HG02852 (cell line): ENCODE measurements around the gene SLCO2A1.

Experiments
- ATAC-seq: cut with Tn5 transposase; IDR thresholded peaks from one replicate; pipeline ENCODE4 v1.9.1; 2021; ENCODE audit warnings: mild to moderate bottlenecking, moderate library complexity; ENCODE audit not compliant: unreplicated experiment

The SLCO2A1 gene

GRCh38 chr3:134061401-134061800 is 31.7 kb upstream of the SLCO2A1 start:
- no peak for ATAC-seq

- ATAC-seq: no peak
Observed at GRCh38 chr3:134060561-134061385, 31.0 kb upstream of the SLCO2A1 start.

GRCh38 chr3:134059671-134060560 is 30.2 kb upstream of the SLCO2A1 start:
- ATAC-seq: no peak

- ATAC-seq: no peak
Observed at GRCh38 chr3:134059035-134059601, 29.4 kb upstream of the SLCO2A1 start.

GRCh38 chr3:134057654-134058110 is 28.0 kb upstream of the SLCO2A1 start:
- no peak for ATAC-seq

- ATAC-seq: no peak
Observed at GRCh38 chr3:134057006-134057653, 27.4 kb upstream of the SLCO2A1 start.

- no peak for ATAC-seq
Observed at GRCh38 chr3:134056464-134056891, 26.8 kb upstream of the SLCO2A1 start.

GRCh38 chr3:134055661-134056060 is 25.9 kb upstream of the SLCO2A1 start:
- no peak for ATAC-seq

- ATAC-seq: no peak
Observed at GRCh38 chr3:134054881-134055280, 25.2 kb upstream of the SLCO2A1 start.

GRCh38 chr3:134054231-134054630 is 24.5 kb upstream of the SLCO2A1 start:
- no peak for ATAC-seq

GRCh38 chr3:134052370-134052769 is 22.6 kb upstream of the SLCO2A1 start:
- no peak for ATAC-seq

GRCh38 chr3:134049676-134050075 is 20.0 kb upstream of the SLCO2A1 start:
- ATAC-seq: no peak

- ATAC-seq: no peak
Observed at GRCh38 chr3:134048278-134048996, 18.7 kb upstream of the SLCO2A1 start.

- no peak for ATAC-seq
Observed at GRCh38 chr3:134044459-134044858, 14.7 kb upstream of the SLCO2A1 start.

- no peak for ATAC-seq
Observed at GRCh38 chr3:134040066-134040465, 10.3 kb upstream of the SLCO2A1 start.

GRCh38 chr3:134039161-134039862 is 9.6 kb upstream of the SLCO2A1 start:
- ATAC-seq: no peak

GRCh38 chr3:134038716-134039115 is 9.0 kb upstream of the SLCO2A1 start:
- ATAC-seq: no peak

- ATAC-seq: no peak
Observed at GRCh38 chr3:134038071-134038491, 8.4 kb upstream of the SLCO2A1 start.

- ATAC-seq: no peak
Observed at GRCh38 chr3:134037168-134037567, 7.4 kb upstream of the SLCO2A1 start.

GRCh38 chr3:134036291-134036690 is 6.6 kb upstream of the SLCO2A1 start:
- ATAC-seq: no peak
